GM11168 (cell line): Measurements from ENCODE around the gene NFATC3.

Source experiments
- in situ Hi-C: fragments of 300-500 bp; cut with MboI; formaldehyde crosslinking; loops from one replicate; pipeline ENCODE4 v1.12.0; 2022; ENCODE audit warnings: low sequenced_read_pairs; ENCODE audit not compliant: unreplicated experiment

NFATC3 gene

DNA sequence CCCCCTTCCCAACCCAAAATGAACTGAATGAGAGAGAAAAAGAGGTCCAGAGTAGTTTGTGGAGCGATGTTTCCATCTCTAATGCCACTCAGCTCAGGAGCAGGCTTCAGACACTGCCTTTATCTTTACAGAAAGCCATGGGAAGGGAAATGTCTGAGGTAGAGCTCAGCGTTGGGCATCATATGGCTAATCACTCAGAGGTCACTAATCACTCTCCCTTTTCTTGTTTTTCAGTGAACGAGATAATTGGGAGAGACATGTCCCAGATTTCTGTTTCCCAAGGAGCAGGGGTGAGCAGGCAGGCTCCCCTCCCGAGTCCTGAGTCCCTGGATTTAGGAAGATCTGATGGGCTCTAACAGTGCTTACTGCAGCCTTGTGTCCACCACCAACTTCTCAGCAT, 140.9 kb downstream of the NFATC3 start:
- in situ Hi-C loops, result loop anchor here (5.0 kb wide), 1 partner anchor 154 kb away; no protein-coding TSS in a partner anchor

DNA sequence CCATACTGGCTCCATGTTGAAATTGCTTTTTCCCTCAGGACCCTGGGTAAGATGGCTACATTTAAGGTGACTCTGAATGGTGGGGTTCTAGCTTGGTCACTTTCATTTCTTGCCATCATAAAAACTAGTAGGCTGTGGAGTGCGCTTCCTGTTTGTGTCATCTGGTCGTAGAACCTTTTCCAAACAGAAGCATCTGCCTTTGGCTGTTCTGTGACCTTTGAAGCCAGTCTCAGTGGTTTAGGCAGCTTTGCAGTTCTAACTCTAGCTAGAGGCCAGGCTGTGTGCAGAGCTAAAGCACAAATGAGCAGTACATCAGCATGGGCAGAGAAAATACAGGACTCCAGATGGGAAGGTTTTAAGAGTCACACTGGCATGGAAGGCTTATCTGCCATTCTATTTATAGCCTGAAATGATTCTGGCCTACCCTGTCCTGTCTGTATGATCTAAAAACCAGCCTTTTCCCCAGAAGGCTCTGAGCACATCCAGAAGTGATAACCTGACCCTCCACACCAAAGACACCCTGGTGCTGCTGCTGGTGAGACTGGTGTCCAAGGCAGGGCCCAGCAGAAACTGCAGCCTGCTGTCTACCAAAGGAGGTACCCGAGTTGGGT, 142.1 kb downstream of the NFATC3 start:
- in situ Hi-C loops, result loop anchor here (5.0 kb wide), 1 partner anchor 155 kb away; no protein-coding TSS in a partner anchor

DNA sequence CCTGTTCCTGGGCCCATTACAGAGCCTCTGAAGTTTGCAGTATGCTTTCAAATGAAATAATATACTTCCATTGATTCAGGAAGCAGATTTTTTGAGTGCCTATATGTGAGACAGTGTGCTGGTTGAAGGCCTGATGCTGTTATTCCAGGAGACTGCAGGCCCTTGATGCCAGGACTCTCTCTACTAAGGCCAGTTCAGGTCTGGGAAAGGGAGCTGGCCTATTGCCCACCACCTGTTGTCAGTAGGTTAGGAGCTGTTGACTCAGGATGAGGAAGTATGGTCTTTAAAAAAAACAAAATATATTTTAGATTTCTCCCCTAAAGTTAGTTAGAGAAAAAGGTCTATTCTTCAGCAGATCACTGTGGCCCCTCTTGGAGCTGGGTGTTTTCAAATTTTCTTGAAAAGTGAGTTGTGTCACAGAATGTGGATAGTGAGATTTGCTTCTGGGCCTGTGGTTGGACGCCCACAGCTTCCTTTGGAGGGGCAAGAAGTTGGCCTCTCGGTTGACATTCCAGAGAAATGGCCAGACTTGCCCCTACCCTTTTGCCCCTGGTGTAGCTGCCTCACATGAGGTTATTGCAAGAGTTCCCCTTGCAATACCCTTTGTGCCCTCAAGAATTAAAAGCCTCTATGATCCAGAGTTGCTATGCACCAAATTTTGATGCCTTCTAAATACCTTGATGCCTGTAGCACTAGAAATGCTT, 142.8 kb downstream of the NFATC3 start:
- in situ Hi-C loops, result loop anchor here (5.0 kb wide), 1 partner anchor 156 kb away; no protein-coding TSS in a partner anchor

DNA sequence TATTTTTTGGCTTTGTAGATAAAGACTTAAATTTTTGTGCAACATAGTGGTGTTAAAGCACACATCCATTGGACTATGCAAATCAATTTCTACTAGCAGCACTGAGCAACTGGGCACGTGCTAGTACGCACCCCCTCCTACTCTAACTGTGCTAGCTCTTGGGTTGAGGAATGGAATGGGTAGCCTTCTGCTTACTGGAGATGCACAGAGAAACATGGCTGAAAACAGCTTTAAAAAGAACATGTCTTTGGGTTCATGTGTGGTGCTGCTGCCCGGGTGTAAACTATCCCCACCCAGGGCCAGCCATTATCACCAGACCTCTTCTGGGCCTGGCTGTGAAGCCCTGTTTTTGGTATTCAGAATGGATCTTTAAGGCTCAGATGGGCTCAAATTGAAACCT, 143.5 kb downstream of the NFATC3 start:
- in situ Hi-C loops, result loop anchor here (5.0 kb wide), 1 partner anchor 156 kb away; no protein-coding TSS in a partner anchor

DNA sequence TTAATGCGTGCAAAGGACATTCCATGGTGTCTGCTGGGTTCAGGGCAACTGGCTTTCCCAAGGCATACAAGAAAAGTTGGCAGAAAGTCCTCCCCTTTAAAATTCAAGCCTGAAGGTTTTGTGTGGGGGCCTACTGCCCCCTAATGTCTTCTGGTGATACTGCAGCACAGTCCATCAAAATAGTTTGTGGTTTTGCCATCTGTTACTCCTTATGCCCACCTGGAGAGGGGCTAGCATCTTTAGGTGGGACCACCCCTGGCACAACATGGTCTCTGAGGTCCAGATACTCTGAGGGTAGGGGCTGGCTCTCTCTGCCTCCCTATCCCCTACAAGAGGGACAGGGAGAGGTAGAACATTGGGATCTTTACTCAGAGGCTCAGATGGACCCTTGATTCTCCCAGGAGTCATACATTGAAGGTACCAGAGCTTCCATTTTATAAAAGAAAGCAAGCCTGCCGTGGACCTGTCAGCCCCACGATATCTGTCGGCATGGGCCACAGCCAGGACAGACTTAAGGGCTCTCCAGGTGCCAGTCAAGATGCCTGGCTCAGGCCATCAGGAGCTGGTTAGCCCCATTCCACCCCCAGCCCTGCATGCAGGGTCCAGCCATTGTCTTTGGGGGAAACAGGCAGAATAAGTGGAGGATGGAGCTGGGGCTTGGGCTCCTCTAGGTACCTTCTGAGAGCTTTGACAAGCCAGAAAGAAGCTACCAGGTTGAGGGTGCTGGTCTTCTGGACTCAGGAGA, 144.4 kb downstream of the NFATC3 start:
- in situ Hi-C loops, result loop anchor here (5.0 kb wide), 1 partner anchor 157 kb away; no protein-coding TSS in a partner anchor

DNA sequence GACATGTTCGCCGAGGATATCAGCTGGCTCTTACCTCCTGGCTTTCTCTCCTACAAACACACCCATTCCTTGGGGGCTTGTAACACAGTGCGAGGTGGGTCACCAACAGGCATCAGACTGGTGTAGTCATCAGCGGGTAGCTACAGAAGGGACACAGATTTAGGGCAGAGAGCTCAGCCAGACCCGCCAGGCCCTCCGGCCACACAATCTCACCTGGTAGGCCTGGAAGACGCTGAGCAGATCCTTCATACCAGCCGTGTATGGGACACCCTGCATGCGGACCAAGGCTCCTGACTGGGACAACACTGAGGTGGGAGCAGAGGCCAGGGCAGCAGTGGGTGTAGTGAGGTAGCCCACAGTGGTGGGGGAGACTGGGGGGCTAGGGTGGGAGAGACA, 145.0 kb downstream of the NFATC3 start:
- in situ Hi-C loops, result no loop called here

DNA sequence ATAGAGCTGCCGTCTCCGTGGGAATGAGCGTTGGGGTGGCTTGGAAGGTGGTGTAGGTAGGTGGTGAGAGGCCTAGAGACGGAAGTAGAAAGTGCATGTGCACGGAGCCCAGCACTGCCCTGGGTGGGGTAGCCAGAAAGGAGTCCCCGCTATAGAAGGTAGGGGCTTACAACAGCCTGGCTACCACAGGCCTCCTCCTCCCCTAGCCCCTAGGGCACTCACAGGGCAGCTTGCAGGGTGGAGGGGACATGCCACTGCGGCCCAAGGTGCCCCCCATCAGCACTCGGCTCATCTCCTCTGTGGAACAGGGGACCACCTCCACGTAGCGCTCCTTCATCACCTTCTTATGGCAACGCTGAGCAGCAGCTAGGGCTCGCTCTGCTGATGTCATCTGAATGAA, 145.8 kb downstream of the NFATC3 start:
- in situ Hi-C loops, result no loop called here

DNA sequence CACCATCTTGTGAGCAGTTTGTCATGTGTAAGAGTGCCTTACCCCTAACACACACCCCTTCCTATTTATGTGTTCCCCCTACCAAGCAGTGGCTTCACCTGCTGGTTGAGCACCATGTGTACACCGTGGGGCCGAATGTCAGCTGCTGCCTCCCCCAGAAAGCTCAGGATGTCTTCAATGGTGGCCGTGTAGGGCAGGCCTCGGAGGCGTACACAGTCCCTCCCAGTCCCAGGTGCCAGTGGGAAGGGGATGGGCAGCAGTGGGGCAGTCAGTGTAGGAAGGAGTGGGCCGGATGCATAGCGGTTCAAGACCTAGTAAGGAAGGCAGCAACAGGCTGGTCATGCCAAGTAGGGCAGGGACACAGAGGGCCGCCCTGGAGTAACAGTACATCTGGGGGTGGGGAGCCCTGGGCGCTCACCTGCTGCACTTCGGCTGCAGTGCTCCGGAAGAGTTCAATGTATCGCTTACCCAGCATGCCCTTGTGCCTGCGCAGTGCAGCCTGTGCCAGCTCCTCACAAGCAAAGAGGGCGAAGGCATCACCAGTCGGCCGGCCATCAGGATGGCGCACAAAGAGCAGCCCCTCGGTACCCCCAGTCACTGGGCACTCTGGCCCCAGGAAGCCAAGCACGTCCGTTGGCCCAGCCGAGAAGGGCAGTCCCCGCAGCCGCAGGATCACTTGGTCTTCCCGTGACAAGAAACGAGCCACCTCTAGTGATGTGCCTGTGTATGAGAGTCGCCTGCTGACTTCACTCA, 146.4 kb downstream of the NFATC3 start:
- in situ Hi-C loops, result no loop called here

DNA sequence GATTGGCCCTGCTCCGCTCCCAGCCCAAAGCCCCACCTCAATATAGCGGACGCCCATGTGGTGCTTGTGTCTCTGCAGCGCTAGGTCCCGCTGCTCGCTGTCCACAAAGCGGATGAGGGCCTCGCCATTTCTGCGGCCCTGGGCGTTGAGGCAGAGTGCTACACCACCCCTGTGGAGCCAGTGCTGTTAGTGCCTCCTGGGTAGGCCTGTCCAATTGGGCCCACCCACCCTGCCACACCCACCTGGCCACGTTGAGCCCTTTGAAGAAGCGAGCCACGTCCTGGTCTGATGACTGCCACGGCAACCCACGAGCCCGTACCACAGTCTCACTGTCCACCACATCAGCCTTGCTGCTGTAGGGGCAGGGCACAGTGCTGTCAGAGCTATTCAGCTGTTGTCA, 147.2 kb downstream of the NFATC3 start:
- in situ Hi-C loops, result no loop called here

DNA sequence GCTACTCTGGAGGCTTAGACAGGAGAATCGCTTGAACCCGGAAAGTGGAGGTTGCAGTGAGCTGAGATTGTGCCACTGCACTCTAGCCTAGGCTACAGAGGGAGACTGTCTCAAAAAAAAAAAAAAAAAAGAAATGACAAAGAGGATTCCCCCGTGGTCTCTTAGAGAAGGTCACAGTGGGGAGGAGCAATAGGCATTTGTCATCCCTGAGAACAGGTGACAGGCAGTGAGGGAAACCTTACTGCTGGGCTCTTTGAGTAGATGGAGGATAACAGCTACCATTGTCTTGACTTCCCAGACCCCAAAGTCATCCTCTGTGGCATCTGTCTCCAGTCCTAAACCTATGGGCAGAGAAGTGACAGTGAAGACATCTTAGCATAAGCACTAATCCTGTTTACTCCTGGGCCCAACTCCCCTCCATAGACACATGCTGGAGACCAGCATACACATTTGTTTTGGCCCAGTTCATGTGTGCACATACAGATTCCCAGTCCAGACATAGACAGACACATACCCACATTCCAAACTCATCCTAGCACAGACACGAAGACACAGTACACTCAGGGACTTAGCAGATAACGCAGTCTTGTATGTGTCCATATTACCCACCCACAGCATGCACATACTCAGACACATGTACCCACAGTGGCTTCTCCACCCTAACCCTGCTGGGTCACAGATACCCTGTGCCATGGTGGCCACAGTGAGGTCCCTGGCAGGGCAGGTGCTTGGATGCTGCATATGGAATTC, 148.1 kb downstream of the NFATC3 start:
- in situ Hi-C loops, result no loop called here

DNA sequence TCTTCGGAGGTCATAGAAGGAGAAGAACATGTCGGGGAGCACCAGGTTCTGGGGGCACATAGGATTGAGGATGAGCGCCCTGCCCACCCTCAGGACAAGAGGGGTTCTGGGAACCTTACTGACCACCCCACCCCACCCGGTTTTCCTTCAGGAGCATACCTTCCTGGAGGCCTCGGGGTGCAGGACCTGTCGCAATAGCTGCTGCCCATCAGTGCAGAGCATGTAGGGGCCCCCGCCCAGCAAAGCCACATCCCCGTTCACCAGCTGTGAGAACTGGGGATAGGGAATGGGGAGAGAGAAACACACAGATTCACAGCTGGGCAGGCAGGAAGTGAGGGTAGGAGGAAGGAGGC, 148.6 kb downstream of the NFATC3 start:
- in situ Hi-C loops, result no loop called here

DNA sequence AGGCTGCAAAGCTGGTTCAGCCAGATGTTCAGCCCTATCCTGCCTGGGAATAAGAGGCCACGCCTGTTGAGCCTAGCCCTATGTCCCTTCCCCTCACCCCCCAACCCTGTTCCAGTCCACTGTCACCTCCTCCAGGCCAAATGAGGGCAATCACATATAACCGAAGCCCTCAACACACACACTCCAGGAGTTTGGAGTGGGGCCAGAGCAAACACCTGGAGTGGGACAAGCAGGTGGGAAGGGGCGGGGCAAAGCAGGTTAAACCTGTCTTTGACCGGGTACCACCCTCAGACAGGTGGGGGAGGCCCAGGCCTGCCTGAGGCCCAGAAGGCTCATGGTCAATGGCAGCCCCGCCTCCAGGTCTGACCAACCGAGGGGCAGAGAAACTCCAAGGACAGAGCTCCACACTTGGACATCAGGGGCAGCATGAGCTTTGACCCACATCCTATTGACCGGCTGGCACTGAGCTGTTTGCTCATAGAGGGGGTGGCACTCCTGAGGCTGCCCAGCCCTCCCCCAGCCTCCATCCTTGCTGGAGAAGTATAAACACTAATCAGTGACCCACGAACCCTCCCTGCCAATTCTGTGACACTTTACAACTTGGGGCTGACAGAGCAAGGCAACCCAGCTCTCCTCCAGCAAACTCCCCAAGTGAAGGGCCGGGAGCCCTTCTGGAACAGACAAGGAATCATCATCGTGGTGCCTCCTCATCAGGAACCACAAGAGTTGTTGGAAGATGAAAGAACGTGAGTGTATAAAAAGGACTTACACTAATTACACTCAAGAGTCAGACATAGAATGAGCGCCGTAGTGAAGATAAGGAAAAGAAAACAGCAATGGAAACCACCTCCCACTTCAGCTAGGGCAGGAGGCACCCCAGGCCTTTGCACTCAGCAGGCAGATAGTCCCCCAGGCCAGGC, 149.3 kb downstream of the NFATC3 start:
- in situ Hi-C loops, result no loop called here

DNA sequence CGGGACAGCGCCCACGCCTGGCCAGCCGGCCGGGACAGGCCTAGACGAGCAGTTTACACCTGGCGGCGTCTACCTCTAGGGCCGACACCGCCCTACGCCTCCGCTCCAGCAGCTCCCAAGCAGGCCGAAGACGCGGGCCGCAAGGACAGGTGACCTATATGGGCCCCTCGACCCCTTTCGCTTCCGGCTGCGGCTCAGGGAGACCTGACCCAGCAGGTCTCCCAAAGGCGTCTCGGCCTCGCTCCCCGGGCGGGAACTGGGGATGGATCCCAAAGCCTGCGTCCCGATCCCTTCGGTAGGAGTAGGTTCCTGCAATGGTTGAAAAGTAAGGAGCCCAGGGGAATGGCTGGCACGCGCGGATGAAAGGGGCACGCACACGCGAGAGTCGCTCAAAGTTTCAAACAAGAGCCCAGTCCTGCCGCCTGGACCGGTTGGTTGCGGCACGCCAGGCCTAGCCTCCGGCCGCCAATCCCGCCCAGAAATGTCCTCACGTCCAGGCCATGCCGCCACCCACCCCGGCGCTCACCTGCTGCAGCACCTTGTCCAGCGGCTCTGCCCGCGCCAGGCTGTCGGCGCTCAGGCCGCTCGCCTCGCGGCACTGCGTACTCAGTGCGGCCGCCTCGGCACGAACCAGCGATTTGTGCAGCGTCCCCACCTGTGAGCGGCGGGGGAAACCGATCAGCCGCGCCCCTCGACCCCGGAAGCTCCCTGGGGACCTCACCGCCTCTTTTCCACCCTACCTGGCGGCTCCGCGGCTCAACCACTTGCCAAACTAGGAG, 150.1 kb downstream of the NFATC3 start:
- in situ Hi-C loops, result no loop called here

DNA sequence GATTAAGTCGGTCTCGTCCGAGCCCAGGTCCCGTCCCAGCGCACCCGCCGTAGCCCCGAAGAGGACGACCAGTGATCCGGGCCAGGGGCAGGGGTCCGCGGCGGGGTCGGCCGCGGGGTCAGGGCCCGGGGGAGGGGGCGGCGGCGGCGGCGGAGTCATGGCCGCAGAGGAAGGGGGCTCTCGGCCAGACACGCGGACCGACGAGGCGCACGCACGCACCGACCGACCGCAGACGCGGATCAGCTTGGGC, 150.6 kb downstream of the NFATC3 start, which contains the start of gene ESRP2:
Gene ESRP2 (minus strand): TSS at position 241 of the 250 bp plus-strand sequence. CDS start 82 bp downstream, at position 159.
- in situ Hi-C loops, result no loop called here

DNA sequence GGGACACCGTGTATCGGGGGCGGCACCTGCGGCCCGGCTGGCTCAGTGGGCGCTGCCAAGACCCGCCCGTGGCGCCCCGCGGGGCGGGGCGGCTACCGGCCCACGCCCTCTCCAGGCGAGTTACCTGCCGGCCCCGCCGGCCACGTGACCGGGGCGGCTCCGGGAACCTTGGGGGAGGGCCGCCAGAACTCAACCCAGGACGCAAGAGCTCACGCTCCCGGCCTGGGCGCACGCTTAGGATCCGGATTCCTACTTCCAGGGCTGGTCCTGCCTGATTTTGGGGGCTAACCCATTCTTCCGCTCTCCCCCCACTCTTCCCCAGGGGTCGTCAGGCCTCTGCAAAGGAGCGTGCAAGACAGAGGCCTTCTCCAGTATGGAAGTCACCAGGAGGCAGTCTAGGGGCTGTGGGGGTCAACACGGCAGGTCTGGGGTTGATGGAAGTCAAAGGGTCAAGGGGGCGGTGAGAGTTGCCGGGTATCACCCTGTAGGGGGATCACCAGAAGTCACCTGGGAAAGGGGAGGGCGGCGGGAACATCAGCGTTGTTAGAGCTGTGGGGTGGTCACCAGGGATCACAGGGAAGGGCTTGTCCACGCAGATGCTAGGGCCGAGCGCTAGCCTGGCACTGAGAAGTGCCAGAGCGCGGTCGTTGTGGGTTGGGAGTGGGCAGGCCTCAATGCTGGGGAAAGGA, 151.1 kb downstream of the NFATC3 start:
- in situ Hi-C loops, result no loop called here

DNA sequence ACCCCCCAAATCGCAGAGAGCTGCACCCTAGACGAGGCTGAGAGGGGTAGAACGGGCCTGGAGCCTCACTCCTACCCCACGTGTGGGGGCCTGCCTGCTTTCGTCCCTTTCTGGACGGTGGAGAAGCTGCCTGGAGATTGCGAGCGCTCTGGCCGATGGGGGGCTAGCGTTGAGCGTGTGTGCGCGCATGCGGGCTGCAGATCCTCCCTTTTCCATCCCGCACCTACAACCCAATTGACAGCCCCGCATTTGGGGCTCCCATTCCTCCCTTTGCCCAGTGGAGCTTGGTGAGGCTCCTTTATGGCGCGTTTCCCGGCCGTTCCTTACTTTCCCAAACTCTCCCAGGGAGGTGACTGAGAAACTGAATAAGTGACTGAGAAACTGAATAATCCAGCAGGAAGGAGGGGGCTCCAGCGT, 151.7 kb downstream of the NFATC3 start:
- in situ Hi-C loops, result no loop called here

DNA sequence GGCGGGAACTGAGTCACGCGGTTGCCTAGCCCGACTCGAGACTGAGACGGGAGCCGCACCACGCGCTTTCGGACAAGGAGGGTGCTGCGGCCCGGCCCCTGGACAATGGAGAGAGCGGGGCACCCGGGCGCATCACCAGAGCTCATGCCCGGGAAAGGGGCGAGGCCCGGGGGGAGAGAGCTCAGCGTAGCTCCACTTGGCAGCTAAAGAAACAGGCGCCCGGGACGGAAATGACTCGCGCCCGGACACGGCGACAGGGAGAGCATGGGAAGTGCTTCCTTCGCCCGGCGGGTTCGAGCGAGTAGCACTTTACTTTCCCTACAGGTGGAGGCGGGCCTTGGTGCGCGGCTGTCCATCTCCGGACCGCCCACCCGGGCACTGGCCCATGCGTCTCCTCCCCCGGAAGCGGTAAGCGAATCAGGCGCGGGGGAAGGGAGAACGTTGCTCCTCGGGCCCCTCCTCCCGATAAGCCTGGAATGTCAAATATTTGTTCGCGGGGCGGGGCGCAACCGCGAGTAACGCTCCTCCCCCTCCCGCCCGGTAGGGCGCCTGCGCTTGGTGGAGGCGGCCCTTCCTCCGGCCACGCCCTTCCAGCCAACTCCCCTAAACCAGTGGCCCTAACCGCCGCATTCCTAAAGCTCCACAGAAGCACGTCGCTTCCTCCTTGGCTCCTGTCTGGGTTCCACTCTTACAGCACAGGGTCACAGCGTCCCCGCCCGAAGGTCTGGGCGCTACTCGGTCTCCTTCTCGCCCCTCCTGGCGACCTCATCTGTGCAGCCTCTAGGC, 152.3 kb downstream of the NFATC3 start:
- in situ Hi-C loops, result no loop called here
